ENCODE results near the gene TPM4.
"Not testable (repeated sequence)": the region's sequence is repeated elsewhere in the genome, so short reads cannot be mapped to it uniquely, and the experiment has no call there.

Gene TPM4

GRCh38 chr19:16099314-16099965 lies 23.1 kb downstream of the TPM4 start:
- DNase-seq: not testable (repeated sequence)

GRCh38 chr19:16100524-16100923 lies 24.2 kb downstream of the TPM4 start:
- DNase-seq: no peak

GRCh38 chr19:16104722-16105121 lies 28.4 kb downstream of the TPM4 start:
- DNase-seq: no peak

GRCh38 chr19:16106121-16106520 lies 29.8 kb downstream of the TPM4 start:
- no peak for DNase-seq

DNA sequence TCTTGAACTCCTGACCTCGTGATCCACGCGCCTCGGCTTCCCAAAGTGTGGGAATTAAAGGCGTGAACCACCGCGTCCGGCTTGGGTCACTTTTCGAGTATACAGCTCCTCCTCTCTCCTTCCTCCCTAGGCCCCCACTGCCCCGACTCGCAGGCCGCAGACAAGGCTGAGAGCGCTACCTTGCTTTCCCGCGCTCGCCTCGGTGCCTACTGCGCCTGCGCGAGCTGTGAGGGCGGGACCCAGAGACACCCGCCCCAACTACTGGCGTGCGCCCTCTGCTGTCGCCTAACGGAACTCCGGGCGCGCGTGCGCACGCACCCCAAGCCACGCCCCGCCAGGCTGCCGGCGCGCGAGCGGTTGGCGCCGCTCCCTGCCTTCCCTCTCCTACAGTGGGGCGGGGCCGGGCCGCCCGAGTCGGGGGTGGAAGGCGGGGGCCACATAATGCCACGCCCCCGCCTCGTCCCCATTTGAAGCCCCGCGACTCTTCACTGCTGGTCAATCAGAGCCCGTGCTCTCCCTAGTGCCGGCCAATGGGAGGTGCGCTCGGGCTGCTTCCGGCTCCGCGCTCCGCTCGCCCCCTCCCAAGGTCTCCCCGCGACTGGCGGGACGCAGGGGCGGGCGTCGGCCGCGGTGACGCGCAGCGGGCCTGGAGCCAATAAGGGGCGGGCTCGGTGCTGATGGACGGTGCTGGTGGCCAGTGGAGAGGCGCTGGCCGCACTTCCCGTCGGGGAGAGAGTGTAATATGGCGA lies 35.0 kb downstream of the TPM4 start, which contains the start of gene RAB8A:
Gene RAB8A (plus strand): TSS at position 730 of the 749 bp plus-strand sequence. CDS start 13 bp downstream, at position 743.
- DNase-seq: peak; percentile 97

DNA sequence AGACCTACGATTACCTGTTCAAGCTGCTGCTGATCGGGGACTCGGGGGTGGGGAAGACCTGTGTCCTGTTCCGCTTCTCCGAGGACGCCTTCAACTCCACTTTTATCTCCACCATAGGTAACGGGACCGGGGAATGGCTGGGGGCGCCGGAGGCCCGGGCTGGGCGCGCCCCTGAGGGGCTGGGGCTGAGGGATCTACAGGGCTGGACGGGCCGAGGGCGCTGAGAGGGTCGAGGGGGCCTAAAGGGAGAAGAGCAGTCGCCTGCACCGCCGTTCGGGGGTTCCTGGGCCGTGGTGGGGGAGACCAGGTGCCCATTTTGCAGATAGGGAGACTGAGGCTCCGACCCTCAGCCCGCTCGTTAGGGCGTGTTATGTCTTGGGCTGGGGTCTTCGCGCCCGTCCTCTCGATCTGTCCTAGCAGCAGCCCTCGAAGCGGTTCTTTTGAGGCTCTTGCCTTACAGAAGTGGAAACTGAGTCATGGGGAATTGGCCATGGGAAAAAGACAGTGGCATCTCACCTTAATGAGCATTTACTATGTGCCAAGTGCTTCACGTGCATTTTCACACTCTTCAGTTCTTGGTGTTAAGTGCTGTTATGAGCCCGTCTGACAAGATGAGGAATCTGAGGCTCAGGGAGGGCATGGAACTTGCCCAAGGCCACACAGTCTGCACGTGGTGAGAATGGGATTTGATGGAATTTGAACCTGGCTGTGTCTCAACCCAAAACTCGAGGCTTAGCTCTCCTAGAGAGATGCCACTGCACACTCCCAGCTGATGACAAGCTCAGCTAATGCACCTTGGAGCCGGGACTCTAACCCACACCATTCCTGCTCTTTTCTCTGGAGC lies 35.8 kb downstream of the TPM4 start:
- DNase-seq: no peak

- no peak for DNase-seq
Observed at GRCh38 chr19:16112778-16113177, 36.5 kb downstream of the TPM4 start.

DNA sequence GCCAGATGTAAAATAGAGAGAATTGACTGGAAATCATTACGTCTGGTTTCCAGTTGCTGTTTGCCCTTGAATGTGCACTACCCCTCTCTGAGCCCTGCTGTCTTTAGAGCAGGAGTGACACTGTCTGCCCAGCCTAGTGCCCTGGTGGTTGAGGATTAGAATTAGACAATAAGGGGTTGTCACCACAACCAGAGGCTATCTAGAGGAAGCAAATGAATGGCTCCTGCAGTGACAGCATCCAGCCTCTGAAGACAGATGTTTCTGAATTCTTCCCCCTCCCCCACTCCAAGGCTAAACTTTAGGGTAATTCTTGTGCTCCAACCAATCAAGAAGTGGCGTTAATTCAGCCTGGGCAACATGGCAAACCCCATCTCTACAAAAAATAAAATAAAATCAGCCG lies 37.4 kb downstream of the TPM4 start:
- no peak for DNase-seq

GRCh38 chr19:16115301-16116039 lies 39.2 kb downstream of the TPM4 start:
- DNase-seq: no peak

DNA sequence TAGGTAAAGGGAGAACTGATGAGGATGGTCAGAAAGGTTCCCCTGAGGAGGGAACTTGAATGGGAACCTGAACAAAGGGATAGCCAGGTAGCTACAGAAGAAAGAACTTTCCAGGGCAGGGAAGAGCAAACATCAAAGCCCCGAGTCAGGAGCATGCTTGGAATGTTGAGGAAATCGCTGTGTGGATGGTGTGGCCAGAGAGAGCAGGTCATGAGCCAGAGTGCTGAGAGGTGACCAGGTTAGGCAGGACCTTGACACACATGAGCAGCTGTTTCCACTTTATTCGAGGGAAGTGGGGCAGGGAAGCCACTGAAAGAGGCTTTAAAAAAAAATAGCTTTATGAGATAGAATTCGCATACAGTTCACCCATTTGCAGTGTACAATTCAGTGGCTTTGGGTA lies 39.8 kb downstream of the TPM4 start:
- no peak for DNase-seq

- no peak for DNase-seq
Observed at GRCh38 chr19:16117594-16118033, 41.3 kb downstream of the TPM4 start.

- no peak for DNase-seq
Observed at GRCh38 chr19:16118489-16119033, 42.3 kb downstream of the TPM4 start.

GRCh38 chr19:16119075-16119857 lies 43.0 kb downstream of the TPM4 start:
- DNase-seq: not testable (repeated sequence)

DNA sequence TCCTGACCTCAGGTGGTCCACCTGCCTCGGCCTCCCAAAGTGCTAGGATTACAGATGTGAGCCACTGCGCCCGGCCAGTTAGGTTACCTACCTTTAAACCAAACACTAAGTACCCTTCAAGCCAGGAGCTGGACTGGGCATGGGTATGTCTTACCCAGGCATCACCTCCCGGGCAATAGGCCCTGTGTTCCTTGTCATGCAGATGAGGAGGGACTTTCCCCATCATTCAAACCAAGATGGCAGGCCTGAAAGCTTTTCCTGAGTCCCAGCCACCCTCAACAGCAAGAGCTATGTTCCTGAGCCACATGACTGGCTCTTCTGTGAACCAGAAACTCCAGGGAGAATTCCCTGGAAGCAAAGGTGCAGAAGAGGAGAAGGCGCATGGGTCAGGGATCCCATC lies 44.8 kb downstream of the TPM4 start:
- no peak for DNase-seq

DNA sequence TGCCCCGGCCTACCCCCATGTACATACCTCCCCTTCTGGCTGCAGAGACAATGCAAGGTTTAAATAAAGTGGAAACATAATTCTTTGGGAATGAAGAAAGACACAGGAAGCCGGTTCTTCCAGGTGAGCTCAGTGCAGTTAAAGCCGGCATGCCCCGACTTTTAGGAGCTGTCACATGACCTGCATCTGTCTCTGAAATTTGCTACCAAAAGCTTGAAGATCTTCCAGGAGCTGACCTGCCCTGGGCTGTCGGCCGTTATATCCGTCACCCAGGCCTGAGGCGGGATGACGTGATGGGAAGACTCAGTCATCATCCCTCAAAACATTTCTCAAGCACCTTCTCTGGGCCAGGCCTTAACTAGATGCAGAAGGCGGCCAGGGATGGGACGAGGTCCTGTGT lies 45.7 kb downstream of the TPM4 start:
- DNase-seq: no peak

- no peak for DNase-seq
Observed at GRCh38 chr19:16124953-16125352, 48.7 kb downstream of the TPM4 start.

DNA sequence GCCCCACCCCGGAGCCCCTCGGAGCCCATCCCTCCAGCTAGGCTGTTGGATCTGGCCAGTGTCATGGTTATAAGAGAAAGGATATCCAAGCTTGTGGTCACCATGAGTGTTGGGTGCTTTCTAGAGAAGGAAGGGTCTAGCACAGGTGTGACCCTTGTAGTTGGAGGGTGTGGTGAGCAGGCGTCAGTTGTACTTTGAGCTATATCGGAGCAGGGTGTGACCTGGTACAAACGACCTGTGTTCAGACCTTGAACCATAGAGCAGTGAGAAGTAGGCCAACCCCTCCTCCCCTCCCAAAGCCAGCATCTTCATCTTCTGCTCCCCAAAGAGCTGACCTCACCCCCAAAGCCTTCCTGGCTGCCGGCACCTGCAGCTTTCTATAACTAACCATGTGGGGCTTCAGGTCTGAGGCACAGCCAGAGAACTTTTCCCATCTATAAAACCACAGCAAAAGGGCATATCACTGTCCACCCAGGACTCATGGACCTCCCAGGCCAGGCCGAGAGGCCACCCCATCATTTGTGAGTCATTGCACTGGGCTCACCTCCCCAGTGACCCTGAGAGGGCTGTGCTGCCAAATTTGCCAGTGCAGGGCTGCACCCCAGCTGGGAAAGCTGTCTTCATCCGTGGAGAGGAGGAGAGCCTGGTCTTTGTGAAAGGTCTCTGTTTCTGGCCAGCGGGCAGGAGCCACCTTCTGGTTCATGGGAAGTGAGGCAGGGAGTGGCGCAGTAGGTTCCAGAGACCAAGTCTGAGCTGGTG lies 49.6 kb downstream of the TPM4 start:
- DNase-seq: no peak

GRCh38 chr19:16127080-16127479 lies 50.8 kb downstream of the TPM4 start:
- DNase-seq: no peak

DNA sequence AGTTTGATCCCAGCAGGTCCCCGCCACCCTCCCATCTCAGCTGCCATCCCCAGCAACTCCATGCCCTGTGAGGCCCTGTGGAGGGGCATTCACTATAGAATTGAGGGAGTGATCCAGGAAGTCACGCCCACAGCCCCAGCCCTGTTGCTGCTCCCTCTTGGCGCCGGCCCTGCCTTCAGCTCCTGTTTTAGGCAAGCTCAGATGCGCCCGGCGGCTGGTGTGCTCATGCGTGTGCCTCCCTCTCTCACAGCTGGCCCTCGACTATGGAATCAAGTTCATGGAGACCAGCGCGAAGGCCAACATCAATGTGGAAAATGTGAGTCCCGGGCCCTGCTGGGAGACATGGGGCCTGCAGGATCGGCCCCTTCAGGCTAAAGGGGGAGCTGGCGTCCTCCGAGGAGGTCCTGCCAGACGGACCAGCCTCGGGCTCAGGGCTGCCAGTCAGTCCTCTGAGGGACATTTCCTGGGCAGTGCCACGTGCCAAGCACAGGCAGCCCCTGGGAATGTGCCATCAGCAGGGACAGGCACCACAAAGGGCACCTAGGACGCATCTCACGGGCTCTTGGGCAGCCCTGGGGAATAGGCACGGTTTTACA lies 51.6 kb downstream of the TPM4 start:
- DNase-seq: no peak

- DNase-seq: no peak
Observed at GRCh38 chr19:16131648-16132047, 55.4 kb downstream of the TPM4 start.

Data from NCI-H774 (cell line).